ENCODE data around the gene EMILIN2.

The EMILIN2 gene

GRCh38 chr18:2935438-2936192, 88.8 kb downstream of the EMILIN2 start:
- Histone ChIP-seq H3K4me1 (ENCODE audit: control insufficient read depth, insufficient read depth, low read length) (no peaks in the 10 kb centered on the region), H3K36me3 (ENCODE audit: control insufficient read depth in 2 of 2, insufficient read depth in 1 of 2, low read length in 2 of 2) (peaks cover 14 to 25% of the 10 kb centered on the region in 2 experiments), H3K27ac (ENCODE audit: extremely low read depth, low read depth, low read length) (no peak overlapping the region), H3K4me3 (ENCODE audit: low read depth, low read length) (no peak overlapping the region), H3K9me3 (ENCODE audit: control insufficient read depth, insufficient read depth, low read depth, low read length) (no peaks in the 10 kb centered on the region)
- TF ChIP-seq ZNF416 (tag by site-specific recombination; IDR thresholded peaks at IDR 0.05) (no peak), ZNF701 (tag by site-specific recombination; IDR thresholded peaks at IDR 0.05) (no peak), ZNF311 (tag by site-specific recombination; IDR thresholded peaks at IDR 0.05; ENCODE audit: borderline replicate concordance) (no peak), ZNF114 (tag by site-specific recombination; IDR thresholded peaks at IDR 0.05) (no peak), PRDM6 (tag by site-specific recombination; IDR thresholded peaks at IDR 0.05) (no peak), ZNF155 (tag by site-specific recombination; IDR thresholded peaks at IDR 0.05) (no peak), ZNF777 (tag by site-specific recombination; IDR thresholded peaks at IDR 0.05; ENCODE audit: borderline replicate concordance) (no peak), GLIS1 (tag by site-specific recombination; IDR thresholded peaks at IDR 0.05) (no peak), ZXDB (tag by site-specific recombination; IDR thresholded peaks at IDR 0.05) (no peak), BCL6B (tag by site-specific recombination; IDR thresholded peaks at IDR 0.05) (0 out of 2 replicates have a peak, but pooled peaks have one; percentile 42), SCRT2 (tag by site-specific recombination; IDR thresholded peaks at IDR 0.05) (peak; percentile 60), ZNF223 (tag by site-specific recombination; IDR thresholded peaks at IDR 0.05) (no peak), SCRT1 (tag by site-specific recombination; IDR thresholded peaks at IDR 0.05; ENCODE audit: borderline replicate concordance) (peak; percentile 48; the same call in 1 of the 2 replicates), MZF1 (tag by site-specific recombination; IDR thresholded peaks at IDR 0.05; ENCODE audit: borderline replicate concordance) (no peak), KLF16 (tag by site-specific recombination; IDR thresholded peaks at IDR 0.05) (no peak), ZNF239 (tag by site-specific recombination; IDR thresholded peaks at IDR 0.05) (no peak)
- ChIA-PET POLR2A (interaction anchor here (0.5 kb wide), 1 partner anchor 33 kb away, joined by 3 read pairs; no protein-coding TSS in a partner anchor), CTCF (interaction anchor here (0.7 to 3.1 kb wide), 5 partner anchors 50 to 339 kb away, joined by 3 to 20 read pairs (median 4); partner anchors contain the start of gene MYL12A)

GRCh38 chr18:2939317-2939716, 92.5 kb downstream of the EMILIN2 start:
- Histone ChIP-seq H3K27ac (ENCODE audit: extremely low read depth, low read depth, low read length) (no peak overlapping the region), H3K9me3 (ENCODE audit: control insufficient read depth, insufficient read depth, low read depth, low read length) (no peaks in the 10 kb centered on the region), H3K4me3 (ENCODE audit: low read depth, low read length) (no peak overlapping the region), H3K4me1 (ENCODE audit: control insufficient read depth, insufficient read depth, low read length) (no peaks in the 10 kb centered on the region), H3K36me3 (ENCODE audit: control insufficient read depth in 2 of 2, insufficient read depth in 1 of 2, low read length in 2 of 2) (peaks cover 6 to 20% of the 10 kb centered on the region in 2 experiments)
- ChIA-PET POLR2A (no interaction called here), CTCF (interaction anchor here (1.4 to 1.9 kb wide), 3 partner anchors 8 to 306 kb away, joined by 5 to 7 read pairs (median 6); no protein-coding TSS in a partner anchor)
- TF ChIP-seq ZSCAN5A (tag by site-specific recombination; IDR thresholded peaks at IDR 0.05) = no peak
- no peak for TF ChIP-seq ZNF138 (tag by site-specific recombination; IDR thresholded peaks at IDR 0.05; ENCODE audit: borderline replicate concordance)
- no peak for TF ChIP-seq ZNF837 (tag by site-specific recombination; IDR thresholded peaks at IDR 0.05)
- no peak for TF ChIP-seq KLF7 (tag by site-specific recombination; IDR thresholded peaks at IDR 0.05; ENCODE audit: borderline replicate concordance)
- TF ChIP-seq ZBTB7A (tag by site-specific recombination; IDR thresholded peaks at IDR 0.05; ENCODE audit: low read depth) = no peak
- TF ChIP-seq ZNF639 (tag by site-specific recombination; IDR thresholded peaks at IDR 0.05) = no peak
- TF ChIP-seq ZNF768 (tag by site-specific recombination; IDR thresholded peaks at IDR 0.05) = no peak
- no peak for TF ChIP-seq ZNF19 (tag by site-specific recombination; IDR thresholded peaks at IDR 0.05; ENCODE audit: low read depth)
- TF ChIP-seq OSR2 (tag by site-specific recombination; IDR thresholded peaks at IDR 0.05) = no peak
- TF ChIP-seq ZBTB21 (tag by site-specific recombination; IDR thresholded peaks at IDR 0.05) = no peak
- no peak for TF ChIP-seq ZNF585B (tag by site-specific recombination; IDR thresholded peaks at IDR 0.05)

Measured in HEK293 (cell line).